Kidney (tissue), 14 donors: ENCODE data around the gene WFS1. TPM values are rescaled to one million over a fixed set of nuclear protein-coding genes. Genes with fewer than 3 reads are reported as not detected.

Source experiments
- DNase-seq, 5 donors: peaks; one replicate each; pipeline ENCODE4 v3.0.0-alpha.2; 2013 to 2020
- FAIRE-seq: peaks from 2 replicates; lab custom pipeline; 2012; peaks lifted over from hg19 to GRCh38; lab: Jason Lieb, UNC
- H3K27ac ChIP-seq, 2 donors: one replicate each; pipeline ENCODE4 v1.7.0; 2013; ENCODE audit warnings: low read depth in 2 of 2, low read length in 2 of 2, inconsistent platforms in 1 of 2
- H3K27me3 ChIP-seq: one replicate; pipeline ENCODE4 v1.7.1; 2013; ENCODE audit warnings: low read length, inconsistent platforms; ENCODE audit not compliant: control insufficient read depth, insufficient read depth
- H3K36me3 ChIP-seq, 3 donors: one replicate each; pipeline versions ENCODE4 v1.7.0 to v1.7.1; 2013; ENCODE audit warnings: low read length in 3 of 3, control low read depth in 1 of 3, inconsistent platforms in 1 of 3; ENCODE audit not compliant: insufficient read depth in 3 of 3, control insufficient read depth in 2 of 3
- H3K4me1 ChIP-seq, 3 donors: one replicate each; pipeline versions ENCODE4 v1.7.0 to v1.7.1; 2013; ENCODE audit warnings: low read length in 3 of 3, inconsistent platforms in 1 of 3, low read depth in 1 of 3; ENCODE audit not compliant: control insufficient read depth in 2 of 3, insufficient read depth in 2 of 3
- H3K4me3 ChIP-seq, 3 donors: one replicate each; pipeline versions ENCODE4 v1.7.0 to v1.8.1; 2013; ENCODE audit warnings: low read length in 3 of 3, control low read depth in 1 of 3, inconsistent platforms in 1 of 3
- H3K9ac ChIP-seq, 3 donors: one replicate each; pipeline versions ENCODE4 v1.7.0 to v1.7.1; 2013; ENCODE audit warnings: low read length in 3 of 3, control low read depth in 1 of 3, inconsistent platforms in 1 of 3
- H3K9me3 ChIP-seq, 3 donors: one replicate each; pipeline versions ENCODE4 v1.7.0 to v1.7.1; 2013; ENCODE audit warnings: low read length in 3 of 3, control low read depth in 1 of 3, inconsistent platforms in 1 of 3; ENCODE audit not compliant: control insufficient read depth in 2 of 3, insufficient read depth in 1 of 3
- CTCF ChIP-seq: IDR thresholded peaks from 3 replicates; pipeline ENCODE4 v1.5.1; 2012; ENCODE audit warnings: mild to moderate bottlenecking, moderate library complexity, borderline replicate concordance; ENCODE audit not compliant: insufficient read depth; ENCODE audit errors: extremely low read depth
- intact Hi-C: fragments of 100-400 bp; cut with DNase I; formaldehyde crosslinking; loops from one replicate; pipeline ENCODE4 v1.11.1; 2022
- polyA plus RNA-seq: library from polyadenylated mRNA; stranded (reverse); fragments of 350-450 nt; fragmentation: Illumina TruSeq; extraction: RNeasy Lipid Tissue Mini Kit (QIAGEN cat#74804); gene quantifications from one replicate; pipeline ENCODE4 v1.2.3, GENCODE V29; 2014; ENCODE audit warnings: low read depth, low replicate concordance; ENCODE audit not compliant: insufficient read depth
- total RNA-seq: library from RNA; stranded (reverse); fragmentation: NEBNext Ultra II Directional; extraction: Animal tissue kit (Norgen Biotek cat#: 25700); gene quantifications from one replicate; pipeline ENCODE4 v1.2.1, GENCODE V29; 2021
- donor health status: control.
- donor health status: control.
- donor health status: control.
- donor health status: control.
- donor health status: control.
- donor health status: DM: yes; HTN: yes; CAD: no.
- donor health status: Normal renal cell carcinoma (clear cell type).

WFS1 gene
- total and polyA plus RNA-seq, 2 donors from 2014 or later: 20.8 to 31.4 TPM

- no peak for FAIRE-seq
- no peak overlapping the region for H3K27ac ChIP-seq
These were observed 24.1 kb upstream of the WFS1 start for GRCh38 chr4:6245246-6246169.

GRCh38 chr4:6246170-6246634 lies 23.4 kb upstream of the WFS1 start:
- TF ChIP-seq CTCF: no peak
- no peak overlapping the region for H3K27ac ChIP-seq
- DNase-seq: peak in 1 of 5 donors; percentile 52
- peaks cover 0 to 3% (median 0%) of the 10 kb centered on the region in 3 donors for H3K9me3 ChIP-seq
- H3K36me3 ChIP-seq: no peaks in the 10 kb centered on the region
- H3K4me3 ChIP-seq: no peak overlapping the region
- intact Hi-C loops: no loop called here
- FAIRE-seq: no peak
- H3K4me1 ChIP-seq: no peaks in the 10 kb centered on the region
- peaks cover 2% of the 10 kb centered on the region for H3K27me3 ChIP-seq
- H3K9ac ChIP-seq: no peak overlapping the region

More at GRCh38 chr4:6245246-6246169, 24.1 kb upstream of the WFS1 start:
- H3K27me3 ChIP-seq: peaks cover under 1% of the 10 kb centered on the region
- peak overlapping the region in 1 of 3 donors; percentile 16 for H3K4me3 ChIP-seq
- DNase-seq: peak; percentile 77 to 83 (median 80)
- TF ChIP-seq CTCF: no peak
- intact Hi-C loops: no loop called here
- no peaks in the 10 kb centered on the region for H3K4me1 ChIP-seq
- peaks cover 0 to 3% (median 0%) of the 10 kb centered on the region in 3 donors for H3K9me3 ChIP-seq
- H3K36me3 ChIP-seq: no peaks in the 10 kb centered on the region
- no peak overlapping the region for H3K9ac ChIP-seq

DNA sequence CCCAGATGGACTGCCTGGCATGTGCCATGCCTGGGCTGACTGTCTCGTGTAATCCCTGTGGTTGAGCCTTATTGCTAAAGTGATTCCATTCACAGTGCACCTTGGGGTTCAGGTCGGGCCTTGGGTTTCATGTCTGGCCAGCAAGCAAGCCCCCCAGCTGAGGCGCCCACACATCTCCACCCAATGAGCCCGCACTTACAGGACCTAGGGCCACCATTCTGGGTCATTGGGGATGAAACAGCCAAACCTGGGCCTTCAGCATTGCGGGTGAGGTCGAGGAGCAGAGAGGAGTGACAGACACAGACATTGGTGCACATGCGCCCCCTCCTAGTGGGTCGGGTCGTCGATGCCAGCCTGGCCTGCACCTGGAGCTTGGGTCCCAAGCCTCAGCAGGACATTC lies 21.3 kb upstream of the WFS1 start:
- Histone ChIP-seq H3K36me3 (no peaks in the 10 kb centered on the region), H3K4me3 (no peak overlapping the region), H3K9ac (no peak overlapping the region), H3K27ac (no peak overlapping the region), H3K9me3 (peaks cover 0 to 3% (median 0%) of the 10 kb centered on the region in 3 donors), H3K27me3 (peaks cover 2% of the 10 kb centered on the region), H3K4me1 (no peaks in the 10 kb centered on the region)
- FAIRE-seq: no peak
- DNase-seq: no peak
- no peak for TF ChIP-seq CTCF
- intact Hi-C loops: no loop called here
